DND-41 (cell line): Measurements from ENCODE around the gene EAPP.

Experiments used
- EZH2 ChIP-seq: IDR thresholded peaks from 3 replicates; pipeline ENCODE4 v1.6.1; 2012; ENCODE audit warnings: borderline replicate concordance, low read depth, mild to moderate bottlenecking, moderate library complexity, low read length, inconsistent platforms; ENCODE audit not compliant: severe bottlenecking
- TF ChIP-seq, protein P1 (sequence below): IDR thresholded peaks from 2 replicates; pipeline ENCODE4 v1.5.1; 2012; ENCODE audit warnings: borderline replicate concordance, low read length, moderate library complexity, mild to moderate bottlenecking; ENCODE audit not compliant: poor library complexity, severe bottlenecking; ENCODE audit errors: extremely low read depth

DNA sequence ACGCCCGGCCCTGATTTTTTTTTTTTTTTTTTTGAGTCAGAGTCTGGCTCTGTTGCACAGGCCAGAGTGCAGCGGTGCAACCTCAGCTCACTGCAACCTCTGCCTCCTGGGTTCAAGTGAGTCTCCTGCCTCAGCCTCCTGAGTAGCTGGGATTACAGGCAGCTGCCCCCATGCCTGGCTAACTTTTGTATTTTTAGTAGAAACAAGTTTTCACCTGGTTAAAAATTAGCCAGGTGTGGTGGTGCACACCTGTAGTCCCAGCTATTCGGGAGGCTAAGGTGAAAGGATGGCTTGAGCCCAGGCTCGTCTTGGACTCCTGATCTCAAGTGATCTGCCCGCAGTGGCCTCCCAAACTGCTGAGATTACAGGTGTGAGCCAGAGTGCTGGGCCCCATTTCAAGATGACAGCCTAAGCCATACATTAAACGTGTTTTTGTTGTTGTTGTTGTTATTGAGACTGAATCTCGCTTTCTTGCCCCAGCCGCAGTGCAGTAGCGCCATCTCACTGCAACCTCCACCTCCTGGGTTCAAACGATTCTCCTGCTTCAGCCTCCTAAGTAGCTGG is 42.7 kb upstream of the EAPP start:
- no peak for TF ChIP-seq EZH2
- TF ChIP-seq, protein P1, sequence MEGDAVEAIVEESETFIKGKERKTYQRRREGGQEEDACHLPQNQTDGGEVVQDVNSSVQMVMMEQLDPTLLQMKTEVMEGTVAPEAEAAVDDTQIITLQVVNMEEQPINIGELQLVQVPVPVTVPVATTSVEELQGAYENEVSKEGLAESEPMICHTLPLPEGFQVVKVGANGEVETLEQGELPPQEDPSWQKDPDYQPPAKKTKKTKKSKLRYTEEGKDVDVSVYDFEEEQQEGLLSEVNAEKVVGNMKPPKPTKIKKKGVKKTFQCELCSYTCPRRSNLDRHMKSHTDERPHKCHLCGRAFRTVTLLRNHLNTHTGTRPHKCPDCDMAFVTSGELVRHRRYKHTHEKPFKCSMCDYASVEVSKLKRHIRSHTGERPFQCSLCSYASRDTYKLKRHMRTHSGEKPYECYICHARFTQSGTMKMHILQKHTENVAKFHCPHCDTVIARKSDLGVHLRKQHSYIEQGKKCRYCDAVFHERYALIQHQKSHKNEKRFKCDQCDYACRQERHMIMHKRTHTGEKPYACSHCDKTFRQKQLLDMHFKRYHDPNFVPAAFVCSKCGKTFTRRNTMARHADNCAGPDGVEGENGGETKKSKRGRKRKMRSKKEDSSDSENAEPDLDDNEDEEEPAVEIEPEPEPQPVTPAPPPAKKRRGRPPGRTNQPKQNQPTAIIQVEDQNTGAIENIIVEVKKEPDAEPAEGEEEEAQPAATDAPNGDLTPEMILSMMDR: no peak
